22Rv1 (cell line): Measurements from ENCODE around the gene EPM2A.

ENCODE experiments used
- ZFX ChIP-seq: fragments of 450-650 bp; IDR thresholded peaks from 2 replicates; pipeline ENCODE4 v1.6.1; 2017; ENCODE audit warnings: antibody characterized with exemption, borderline replicate concordance
- TF ChIP-seq, protein P1 (sequence below): fragments of 450-650 bp; IDR thresholded peaks from 2 replicates; pipeline ENCODE4 v1.5.1; 2017; ENCODE audit warnings: mild to moderate bottlenecking

GRCh38 chr6:145608850-145609249 is 126.5 kb downstream of the EPM2A start:
- TF ChIP-seq, protein P1, sequence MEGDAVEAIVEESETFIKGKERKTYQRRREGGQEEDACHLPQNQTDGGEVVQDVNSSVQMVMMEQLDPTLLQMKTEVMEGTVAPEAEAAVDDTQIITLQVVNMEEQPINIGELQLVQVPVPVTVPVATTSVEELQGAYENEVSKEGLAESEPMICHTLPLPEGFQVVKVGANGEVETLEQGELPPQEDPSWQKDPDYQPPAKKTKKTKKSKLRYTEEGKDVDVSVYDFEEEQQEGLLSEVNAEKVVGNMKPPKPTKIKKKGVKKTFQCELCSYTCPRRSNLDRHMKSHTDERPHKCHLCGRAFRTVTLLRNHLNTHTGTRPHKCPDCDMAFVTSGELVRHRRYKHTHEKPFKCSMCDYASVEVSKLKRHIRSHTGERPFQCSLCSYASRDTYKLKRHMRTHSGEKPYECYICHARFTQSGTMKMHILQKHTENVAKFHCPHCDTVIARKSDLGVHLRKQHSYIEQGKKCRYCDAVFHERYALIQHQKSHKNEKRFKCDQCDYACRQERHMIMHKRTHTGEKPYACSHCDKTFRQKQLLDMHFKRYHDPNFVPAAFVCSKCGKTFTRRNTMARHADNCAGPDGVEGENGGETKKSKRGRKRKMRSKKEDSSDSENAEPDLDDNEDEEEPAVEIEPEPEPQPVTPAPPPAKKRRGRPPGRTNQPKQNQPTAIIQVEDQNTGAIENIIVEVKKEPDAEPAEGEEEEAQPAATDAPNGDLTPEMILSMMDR: no peak
- no peak for TF ChIP-seq ZFX
